H9 (cell line): ENCODE results near the gene RNPEPL1. TPM values are rescaled to one million over a fixed set of nuclear protein-coding genes. Genes with fewer than 3 reads are reported as not detected.

Experiments
- DNase-seq: peaks from one replicate; pipeline ENCODE4 v3.0.0-alpha.2; 2017
- H2AFZ ChIP-seq: one replicate; pipeline ENCODE4 v1.6.1; 2013; ENCODE audit warnings: mild to moderate bottlenecking, low read length, control low read depth, moderate library complexity
- H2AK5ac ChIP-seq: 2 replicates; pipeline ENCODE4 v1.6.1; 2013; ENCODE audit warnings: low read length, control low read depth, mixed read lengths; ENCODE audit not compliant: insufficient read length
- H2BK120ac ChIP-seq: one replicate; pipeline ENCODE4 v1.6.1; 2013; ENCODE audit warnings: low read depth, mild to moderate bottlenecking, low read length, control low read depth, inconsistent platforms; ENCODE audit not compliant: poor library complexity, severe bottlenecking
- H2BK12ac ChIP-seq: 2 replicates; pipeline ENCODE4 v1.6.1; 2013; ENCODE audit warnings: low read length, control low read depth, mixed read lengths, low read depth; ENCODE audit not compliant: insufficient read length
- H2BK15ac ChIP-seq: 2 replicates; pipeline ENCODE4 v1.6.1; 2013; ENCODE audit warnings: low read depth, low read length, control low read depth
- H2BK20ac ChIP-seq: one replicate; pipeline ENCODE4 v1.6.1; 2013; ENCODE audit warnings: low read depth, mild to moderate bottlenecking, low read length, control low read depth, inconsistent platforms; ENCODE audit not compliant: poor library complexity, severe bottlenecking
- H2BK5ac ChIP-seq: 2 replicates; pipeline ENCODE4 v1.6.1; 2013; ENCODE audit warnings: low read length, control low read depth, mixed read lengths; ENCODE audit not compliant: insufficient read length
- H3K14ac ChIP-seq: 2 replicates; pipeline ENCODE4 v1.6.1; 2013; ENCODE audit warnings: low read length, control low read depth; ENCODE audit not compliant: insufficient read depth
- H3K18ac ChIP-seq: 2 replicates; pipeline ENCODE4 v1.6.1; 2013; ENCODE audit warnings: low read depth, mild to moderate bottlenecking, mixed read lengths, low read length, control low read depth; ENCODE audit not compliant: insufficient read length
- H3K23ac ChIP-seq: 2 replicates; pipeline ENCODE4 v1.6.1; 2013; ENCODE audit warnings: low read length, control low read depth, mixed read lengths, low read depth; ENCODE audit not compliant: insufficient read length
- H3K23me2 ChIP-seq: 2 replicates; pipeline ENCODE4 v1.6.1; 2013; ENCODE audit warnings: low read depth, mild to moderate bottlenecking, mixed read lengths, low read length, control low read depth; ENCODE audit not compliant: insufficient read length, poor library complexity, severe bottlenecking
- H3K27ac ChIP-seq: 2 replicates; pipeline ENCODE4 v1.5.1; 2013; ENCODE audit warnings: low read length, control low read depth, mixed read lengths, low read depth; ENCODE audit not compliant: insufficient read length
- H3K27me3 ChIP-seq: 2 replicates; pipeline ENCODE4 v1.6.1; 2013; ENCODE audit warnings: low read length, control low read depth, inconsistent platforms; ENCODE audit not compliant: insufficient read depth
- H3K4ac ChIP-seq: 2 replicates; pipeline ENCODE4 v1.6.1; 2013; ENCODE audit warnings: low read depth, mild to moderate bottlenecking, control low read depth, inconsistent platforms, low read length, moderate library complexity
- H3K4me1 ChIP-seq: 2 replicates; pipeline ENCODE4 v1.6.1; 2013; ENCODE audit warnings: low read length, control low read depth, inconsistent platforms; ENCODE audit not compliant: insufficient read depth
- H3K4me2 ChIP-seq: 2 replicates; pipeline ENCODE4 v1.6.1; 2013; ENCODE audit warnings: low read length, control low read depth, mixed read lengths; ENCODE audit not compliant: insufficient read length, insufficient read depth
- H3K56ac ChIP-seq: 2 replicates; pipeline ENCODE4 v1.6.1; 2013; ENCODE audit warnings: low read depth, mild to moderate bottlenecking, mixed read lengths, low read length, control low read depth; ENCODE audit not compliant: insufficient read length
- H3K79me1 ChIP-seq: 2 replicates; pipeline ENCODE4 v1.6.1; 2013; ENCODE audit warnings: low read depth, mild to moderate bottlenecking, moderate library complexity, low read length, control low read depth, inconsistent platforms; ENCODE audit not compliant: insufficient read depth, poor library complexity, severe bottlenecking
- H3K79me2 ChIP-seq: 2 replicates; pipeline ENCODE4 v1.6.1; 2013; ENCODE audit warnings: low read length, control low read depth, inconsistent platforms; ENCODE audit not compliant: insufficient read depth
- H3K9ac ChIP-seq: 2 replicates; pipeline ENCODE4 v1.6.1; 2013; ENCODE audit warnings: low read length, control low read depth, mixed read lengths; ENCODE audit not compliant: insufficient read length; ENCODE audit errors: extremely low read depth
- H3K9me3 ChIP-seq: one replicate; pipeline ENCODE4 v1.6.1; 2013; ENCODE audit warnings: low read depth, low read length, inconsistent platforms; ENCODE audit not compliant: control insufficient read depth
- H3T11ph ChIP-seq: one replicate; pipeline ENCODE4 v1.6.1; 2013; ENCODE audit warnings: mild to moderate bottlenecking, low read length, control low read depth, inconsistent platforms
- H4K20me1 ChIP-seq: one replicate; pipeline ENCODE4 v1.6.1; 2013; ENCODE audit not compliant: control insufficient read depth, insufficient read length, insufficient read depth
- H4K5ac ChIP-seq: 2 replicates; pipeline ENCODE4 v1.6.1; 2013; ENCODE audit warnings: low read depth, mild to moderate bottlenecking, mixed read lengths, low read length, control low read depth; ENCODE audit not compliant: insufficient read length
- H4K8ac ChIP-seq: replicated peaks from 2 replicates; pipeline ENCODE4 v1.6.1; 2013; ENCODE audit warnings: low read length, control low read depth, mixed read lengths, low read depth; ENCODE audit not compliant: insufficient read length
- H4K91ac ChIP-seq: 2 replicates; pipeline ENCODE4 v1.6.1; 2013; ENCODE audit warnings: low read depth, mild to moderate bottlenecking, moderate library complexity, mixed read lengths, low read length, control low read depth; ENCODE audit not compliant: insufficient read length
- H3K27ac Mint-ChIP-seq, 3 experiments: 2 replicates in 2 of 3; 3 replicates in 1 of 3; pipeline ENCODE4 v1.8.0; 2020 to 2021; ENCODE audit warnings: mixed read lengths in 3 of 3, mild to moderate bottlenecking in 1 of 3, moderate library complexity in 1 of 3
- H3K27me3 Mint-ChIP-seq: 2 replicates; pipeline ENCODE4 v1.8.0; 2021; ENCODE audit warnings: low read depth, mild to moderate bottlenecking, moderate library complexity, mixed read lengths
- H3K36me3 Mint-ChIP-seq, 3 experiments: 2 replicates in 2 of 3; 3 replicates in 1 of 3; pipeline ENCODE4 v1.8.0; 2020 to 2021; ENCODE audit warnings: low read depth in 3 of 3, mixed read lengths in 3 of 3; ENCODE audit not compliant: insufficient read depth in 1 of 3
- H3K4me1 Mint-ChIP-seq, 2 experiments: 2 replicates each; pipeline ENCODE4 v1.8.0; 2020; ENCODE audit warnings: mixed read lengths in 2 of 2
- H3K4me3 Mint-ChIP-seq, 2 experiments: 2 replicates in 1 of 2; 3 replicates in 1 of 2; pipeline ENCODE4 v1.8.0; 2020 to 2021; ENCODE audit warnings: mild to moderate bottlenecking in 2 of 2, mixed read lengths in 2 of 2, moderate library complexity in 1 of 2
- H3K9me3 Mint-ChIP-seq, 2 experiments: 2 replicates in 1 of 2; 3 replicates in 1 of 2; pipeline ENCODE4 v1.8.0; 2020; ENCODE audit warnings: mild to moderate bottlenecking in 2 of 2, mixed read lengths in 2 of 2, moderate library complexity in 1 of 2
- CTCF ChIP-seq: fragments of 200-600 bp; sonication (generic); conservative IDR thresholded peaks from 3 replicates; pipeline ENCODE4 v1.8.0; 2021; ENCODE audit warnings: antibody characterized with exemption, mild to moderate bottlenecking
- WGBS: extraction: QIAGEN DNeasy Blood & Tissue Kit; methylation state at CpG from one replicate; pipeline ENCODE4 v1.1.7; 2013; ENCODE audit warnings: missing lambda C conversion rate, low lambda C conversion rate, mixed read lengths; ENCODE audit not compliant: insufficient read length; ENCODE audit errors: extremely low coverage; 5-methylcytosine and 5-hydroxymethylcytosine counted together
- total RNA-seq: library from RNA; stranded (reverse); gene quantifications from 2 replicates; pipeline ENCODE4 v1.2.1, GENCODE V29; 2021

RNPEPL1 gene
- total RNA-seq, 1 experiment from 2014 or later: 22.5 TPM

GRCh38 chr2:240571314-240571973, 3.2 kb downstream of the RNPEPL1 start:
- H3K27me3 ChIP-seq: peaks cover 20% of the 10 kb centered on the region
- H3K23me2 ChIP-seq: peaks cover 11% of the 10 kb centered on the region
- no peak overlapping the region for H4K5ac ChIP-seq
- no peak for TF ChIP-seq CTCF
- no peak overlapping the region for H3K4me2 ChIP-seq
- no peaks in the 10 kb centered on the region for H3K79me1 ChIP-seq
- no peak overlapping the region for H2BK12ac ChIP-seq
- no peak overlapping the region for H3K18ac ChIP-seq
- H2BK15ac ChIP-seq: no peak overlapping the region
- Mint-ChIP-seq H3K4me1 (peaks cover 8 to 9% of the 10 kb centered on the region in 2 experiments), H3K9me3 (no peaks in the 10 kb centered on the region), H3K36me3 (peaks cover 0 to 2% (median 0%) of the 10 kb centered on the region in 3 experiments; a peak in 1 of 7 replicates), H3K4me3 (no peak overlapping the region; a peak in 1 of 5 replicates), H3K27ac (no peak overlapping the region), H3K27me3 (peaks cover 24% of the 10 kb centered on the region)
- no peaks in the 10 kb centered on the region for H3K9me3 ChIP-seq
- no peak overlapping the region for H4K8ac ChIP-seq
- H4K91ac ChIP-seq: no peak overlapping the region
- no peak overlapping the region for H2BK20ac ChIP-seq
- H3K23ac ChIP-seq: no peak overlapping the region
- no peak overlapping the region for H3K27ac ChIP-seq
- H3K56ac ChIP-seq: no peak overlapping the region
- no CpG with 5 or more reads among the region's 18 CpGs for WGBS
- H3K9ac ChIP-seq: no peak overlapping the region
- H2AFZ ChIP-seq: no peak overlapping the region
- no peak overlapping the region for H2AK5ac ChIP-seq
- H3K14ac ChIP-seq: no peak overlapping the region
- peaks cover 2% of the 10 kb centered on the region; the same call in 1 of the 2 replicates for H3K4me1 ChIP-seq
- no peaks in the 10 kb centered on the region for H4K20me1 ChIP-seq
- H2BK120ac ChIP-seq: no peak overlapping the region
- H2BK5ac ChIP-seq: no peak overlapping the region
- H3T11ph ChIP-seq: no peak overlapping the region
- DNase-seq: no peak
- no peaks in the 10 kb centered on the region; the same call in 1 of the 2 replicates for H3K79me2 ChIP-seq
- no peak overlapping the region for H3K4ac ChIP-seq
